HepG2 (cell line): ENCODE measurements around the gene RAB42. TPM values are rescaled to one million over a fixed set of nuclear protein-coding genes. Genes with fewer than 3 reads are reported as not detected.
A peak's percentile ranks its signal among the peaks of the same experiment; 100 is the strongest.

Source experiments
- ATAC-seq: fragments of 200-7000 bp; cut with Tn5 transposase; 3 replicates; pipeline ENCODE4 v1.9.1; 2020; ENCODE audit warnings: mild to moderate bottlenecking, moderate library complexity
- BruUV-seq: library from RNA; stranded (reverse); fragments of 400-500 nt; replicated peaks from 2 replicates; lab custom pipeline; 2021; lab: Mats Ljungman, UMichigan
- CTCF ChIA-PET: fragments of 300-600 bp; formaldehyde crosslinking; extraction: SDS; loops from one replicate; lab custom pipeline; 2021; ENCODE audit warnings: low total read pairs, inconsistent platforms, low intra/inter-chr PET ratio; lab: Yijun Ruan, JAX
- POLR2A ChIA-PET: fragments of 350-600 bp; sonication (Branson Sonifier 250); formaldehyde crosslinking; loops from one replicate; lab custom pipeline; 2020; ENCODE audit warnings: antibody characterized with exemption, inconsistent platforms; lab: Yijun Ruan, JAX
- DNase-seq: peaks from one replicate; pipeline ENCODE4 v3.0.0-alpha.2; 2015; ENCODE audit warnings: low spot score
- FAIRE-seq: peaks from 3 replicates; lab custom pipeline; 2011; peaks lifted over from hg19 to GRCh38; lab: Jason Lieb, UNC
- H2AFZ ChIP-seq: one replicate; pipeline ENCODE4 v1.6.1; 2011; ENCODE audit warnings: low read length, inconsistent platforms
- H3K27ac ChIP-seq: fragments of 300-600 bp; 3 replicates; pipeline ENCODE4 v1.8.0; 2011; ENCODE audit warnings: mixed run types, mild to moderate bottlenecking, mixed read lengths, low read length, inconsistent platforms; ENCODE audit not compliant: insufficient read depth; ENCODE audit errors: extremely low read length
- H3K27me3 ChIP-seq, 2 experiments: fragments of 200-600 bp in 1 of 2; 2 replicates in 1 of 2; 3 replicates in 1 of 2; pipeline versions ENCODE4 v1.6.0 to v1.8.0; 2011; ENCODE audit warnings: low read length in 2 of 2, mild to moderate bottlenecking in 2 of 2, moderate library complexity in 2 of 2, inconsistent platforms in 1 of 2; ENCODE audit not compliant: insufficient read depth in 2 of 2, control insufficient read depth in 1 of 2
- H3K36me3 ChIP-seq, 2 experiments: fragments of 200-600 bp in 1 of 2; replicated peaks in 1 of 2; 2 replicates in 1 of 2; 3 replicates in 1 of 2; pipeline versions ENCODE4 v1.5.1 to v1.8.0; 2011; ENCODE audit warnings: low read length in 2 of 2, inconsistent platforms in 1 of 2; ENCODE audit not compliant: insufficient read depth in 2 of 2, control insufficient read depth in 1 of 2
- H3K4me1 ChIP-seq: 2 replicates; pipeline ENCODE4 v1.5.1; 2012; ENCODE audit warnings: low read length, inconsistent platforms; ENCODE audit not compliant: insufficient read depth
- H3K4me2 ChIP-seq: 2 replicates; pipeline ENCODE4 v1.6.0; 2011; ENCODE audit warnings: low read depth, low read length, inconsistent platforms
- H3K4me3 ChIP-seq, 3 experiments: fragments of 200-600 bp in 1 of 3; sonication (generic), shearing (Covaris generic) in 1 of 3; replicated peaks in 1 of 3; 2 replicates each; pipeline ENCODE4 v1.5.1; 2011 to 2016; ENCODE audit warnings: low read length in 3 of 3, inconsistent platforms in 2 of 3, low read depth in 2 of 3, mild to moderate bottlenecking in 2 of 3, control low read depth in 1 of 3, mixed read lengths in 1 of 3; ENCODE audit not compliant: insufficient read depth in 1 of 3
- H3K79me2 ChIP-seq: one replicate; pipeline ENCODE4 v1.6.1; 2011; ENCODE audit warnings: low read length, inconsistent platforms; ENCODE audit not compliant: insufficient read depth
- H3K9ac ChIP-seq: 2 replicates; pipeline ENCODE4 v1.6.0; 2011; ENCODE audit warnings: mild to moderate bottlenecking, low read depth, low read length, inconsistent platforms; ENCODE audit not compliant: insufficient read depth
- H3K9me3 ChIP-seq: 2 replicates; pipeline ENCODE4 v1.5.1; 2012; ENCODE audit warnings: mild to moderate bottlenecking, low read length
- H4K20me1 ChIP-seq: 2 replicates; pipeline ENCODE4 v1.6.0; 2011; ENCODE audit warnings: inconsistent platforms, mild to moderate bottlenecking, low read length, moderate library complexity; ENCODE audit not compliant: insufficient read depth
- AGO2 ChIP-seq: fragments of 200-400 bp; formaldehyde crosslinking; optimal IDR thresholded peaks from 2 replicates; pipeline ENCODE3; 2017; ENCODE audit warnings: mild to moderate bottlenecking, low read depth, low read length, moderate library complexity
- ISL2 ChIP-seq: sonication (generic); formaldehyde crosslinking; IDR thresholded peaks from 2 replicates; pipeline ENCODE4 v1.5.0; 2020; ENCODE audit warnings: missing genetic modification reagents
- JUNB ChIP-seq: sonication (generic); formaldehyde crosslinking; IDR thresholded peaks from 2 replicates; pipeline ENCODE4 v1.8.0; 2022; ENCODE audit warnings: missing genetic modification reagents, mild to moderate bottlenecking, borderline replicate concordance
- KDM4B ChIP-seq: sonication (generic); formaldehyde crosslinking; IDR thresholded peaks from 2 replicates; pipeline ENCODE4 v1.4.0; 2020; ENCODE audit warnings: missing genetic modification reagents
- LCORL ChIP-seq, 2 experiments: fragments of 450-650 bp in 1 of 2; sonication (generic) in 1 of 2; formaldehyde crosslinking in 1 of 2; IDR thresholded peaks; 2 replicates each; pipeline versions ENCODE4 v1.5.0 to v1.6.1; 2017 to 2020; ENCODE audit warnings: antibody characterized with exemption in 1 of 2, missing genetic modification reagents in 1 of 2
- MED13 ChIP-seq: sonication (generic); formaldehyde crosslinking; IDR thresholded peaks from 2 replicates; pipeline ENCODE4 v1.5.0; 2020; ENCODE audit warnings: missing genetic modification reagents
- POLR2G ChIP-seq: fragments of 200-400 bp; formaldehyde crosslinking; IDR thresholded peaks from 2 replicates; pipeline ENCODE4 v1.6.1; 2018; ENCODE audit warnings: mild to moderate bottlenecking, low read depth, low read length, moderate library complexity
- REL ChIP-seq: sonication (generic); formaldehyde crosslinking; conservative IDR thresholded peaks from 2 replicates; pipeline ENCODE4 v1.8.0; 2022; ENCODE audit warnings: mild to moderate bottlenecking, missing genetic modification reagents, moderate library complexity
- SNAPC2 ChIP-seq: sonication (generic); formaldehyde crosslinking; IDR thresholded peaks from 2 replicates; pipeline ENCODE4 v1.8.1; 2022; ENCODE audit warnings: mild to moderate bottlenecking, missing genetic modification reagents
- SYNCRIP ChIP-seq: fragments of 200-400 bp; formaldehyde crosslinking; IDR thresholded peaks from 2 replicates; pipeline ENCODE4 v1.6.1; 2018; ENCODE audit warnings: mild to moderate bottlenecking, low read depth, low read length; ENCODE audit not compliant: insufficient read depth
- TEAD2 ChIP-seq: sonication (generic); formaldehyde crosslinking; IDR thresholded peaks from 2 replicates; pipeline ENCODE4 v1.9.0; 2021; ENCODE audit warnings: missing genetic modification reagents
- ZC3H13 ChIP-seq: sonication (generic); formaldehyde crosslinking; IDR thresholded peaks from 2 replicates; pipeline ENCODE4 v1.8.1; 2023; ENCODE audit warnings: mild to moderate bottlenecking, missing genetic modification reagents, moderate library complexity
- ZNF672 ChIP-seq: sonication (generic); formaldehyde crosslinking; IDR thresholded peaks from 2 replicates; pipeline ENCODE4 v1.8.1; 2022; ENCODE audit warnings: missing genetic modification reagents
- ZNF776 ChIP-seq: sonication (generic); formaldehyde crosslinking; IDR thresholded peaks from 2 replicates; pipeline ENCODE4 v1.4.0; 2020; ENCODE audit warnings: mild to moderate bottlenecking, missing genetic modification reagents
- WGBS: methylation state at CpG from one replicate; pipeline ENCODE4 v1.1.6; 2017; ENCODE audit warnings: low lambda C conversion rate; 5-methylcytosine and 5-hydroxymethylcytosine counted together
- in situ Hi-C: cut with HindIII; loops from 2 replicates; pipeline ENCODE4 v1.10.0; 2017; ENCODE audit warnings: low pct_unique_long_range_greater_than_20kb; ENCODE audit not compliant: extremely low pct_ligation_motif_present
- intact Hi-C: fragments of 100-400 bp; cut with micrococcal nuclease; formaldehyde crosslinking; loops from one replicate; pipeline ENCODE4 v1.10.0; 2022; ENCODE audit not compliant: unreplicated experiment
- polyA plus RNA-seq, 8 experiments: library from polyadenylated mRNA; depleted of rRNA in 3 of 8; stranded (reverse) in 7 of 8; unstranded in 1 of 8; fragments of >200 nt; fragmentation: Illumina TruSeq in 4 of 8; extraction: Trizol in 4 of 8; gene quantifications; 2 replicates each; pipeline versions ENCODE4 v1.2.1 to v1.2.3, GENCODE V29; 2011 to 2016; ENCODE audit warnings: low read depth in 4 of 8, missing spikeins in 1 of 8, mixed read lengths in 1 of 8; ENCODE audit not compliant: insufficient read depth in 1 of 8
- total RNA-seq, 5 experiments: library from RNA; depleted of rRNA; stranded (reverse); fragments of >200 nt; fragmentation: Illumina TruSeq; extraction: Trizol; gene quantifications; 2 replicates each; pipeline ENCODE4 v1.2.3, GENCODE V29; 2016; ENCODE audit warnings: low read depth in 1 of 5
- TF ChIP-seq, protein P1 (sequence below), 2 experiments: sonication (generic) in 1 of 2; formaldehyde crosslinking in 1 of 2; IDR thresholded peaks; 2 replicates each; pipeline versions ENCODE4 v1.6.1 to v1.9.0; 2014 to 2022; ENCODE audit warnings: antibody characterized with exemption in 1 of 2, borderline replicate concordance in 1 of 2, inconsistent platforms in 1 of 2, low read depth in 1 of 2, missing genetic modification reagents in 1 of 2
- TF ChIP-seq, protein P2 (sequence below): IDR thresholded peaks from 2 replicates; pipeline ENCODE4 v1.6.1; 2016; ENCODE audit warnings: low read depth

The RAB42 gene
- total and polyA plus RNA-seq, 2 of the 13 experiments (the other 11 are each of a cell fraction or from before 2014, with no cell fraction given): 10.4 to 166 TPM

DNA sequence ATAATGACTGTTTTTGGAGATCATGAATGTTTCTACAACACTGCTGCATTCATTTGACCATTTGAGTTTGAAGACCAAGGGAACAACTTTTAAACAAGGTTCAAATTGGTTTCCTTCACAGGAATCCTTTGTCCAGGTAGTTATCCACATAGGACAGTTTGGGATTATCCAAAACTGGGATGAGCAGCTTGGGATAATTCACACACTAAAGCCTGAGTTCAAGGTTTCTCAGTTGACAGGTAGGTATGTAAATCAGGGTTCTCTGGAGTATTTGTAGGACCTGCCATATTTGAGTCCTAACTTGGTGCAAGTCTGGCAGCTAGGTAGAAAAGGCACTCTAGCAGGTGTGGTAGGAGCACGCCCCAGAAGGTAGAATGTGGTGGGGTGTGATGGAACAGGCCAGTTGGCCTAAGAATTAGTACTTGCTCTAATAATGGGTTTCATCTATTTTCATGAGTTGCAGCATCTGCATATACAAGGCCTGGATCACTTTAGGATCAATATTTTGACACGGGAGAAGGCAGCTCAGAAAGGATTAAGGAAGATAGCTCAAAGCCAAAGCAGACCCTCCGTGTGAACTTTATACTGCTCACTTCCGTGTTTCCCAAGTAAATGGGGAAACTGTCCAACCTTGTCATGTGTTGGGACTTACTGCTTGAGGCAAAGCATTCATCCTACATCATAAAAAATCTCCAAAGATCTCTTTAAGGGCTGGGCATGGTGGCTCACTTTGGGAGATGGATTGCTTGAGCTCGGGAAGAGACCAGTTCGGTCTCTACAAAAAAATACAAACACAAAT, 14.1 kb upstream of the RAB42 start:
- Histone ChIP-seq H3K36me3 (peaks cover 13 to 39% of the 10 kb centered on the region in 2 experiments), H3K27ac (no peak overlapping the region), H4K20me1 (peaks cover 45% of the 10 kb centered on the region), H3K4me2 (no peak overlapping the region), H2AFZ (no peak overlapping the region), H3K9ac (no peak overlapping the region), H3K9me3 (no peaks in the 10 kb centered on the region), H3K79me2 (peaks cover 28% of the 10 kb centered on the region), H3K27me3 (peaks cover 0 to 3% of the 10 kb centered on the region in 2 experiments; a peak in 1 of 5 replicates), H3K4me1 (peaks cover 26% of the 10 kb centered on the region), H3K4me3 (no peak overlapping the region)
- DNase-seq (no peak), ATAC-seq (no peak), FAIRE-seq (no peak)
- in situ Hi-C loops (loop anchor here (25.0 kb wide), 1 partner anchor 341 kb away; the partner anchor contains the start of genes ATP5IF1 and DNAJC8), intact Hi-C loops (no loop called here)
- BruUV-seq: no TSS peak
- POLR2A ChIA-PET: interaction anchor here (0.8 to 6.6 kb wide), 8 partner anchors 9 to 70 kb away, joined by 4 to 139 read pairs (median 6); partner anchors contain the start of genes RAB42, RCC1, RNU11 and TRNAU1AP
- WGBS: 82% methylated on average over 6 of the region's 6 CpGs
- CTCF ChIA-PET: no interaction called here
- TF ChIP-seq, protein P1, sequence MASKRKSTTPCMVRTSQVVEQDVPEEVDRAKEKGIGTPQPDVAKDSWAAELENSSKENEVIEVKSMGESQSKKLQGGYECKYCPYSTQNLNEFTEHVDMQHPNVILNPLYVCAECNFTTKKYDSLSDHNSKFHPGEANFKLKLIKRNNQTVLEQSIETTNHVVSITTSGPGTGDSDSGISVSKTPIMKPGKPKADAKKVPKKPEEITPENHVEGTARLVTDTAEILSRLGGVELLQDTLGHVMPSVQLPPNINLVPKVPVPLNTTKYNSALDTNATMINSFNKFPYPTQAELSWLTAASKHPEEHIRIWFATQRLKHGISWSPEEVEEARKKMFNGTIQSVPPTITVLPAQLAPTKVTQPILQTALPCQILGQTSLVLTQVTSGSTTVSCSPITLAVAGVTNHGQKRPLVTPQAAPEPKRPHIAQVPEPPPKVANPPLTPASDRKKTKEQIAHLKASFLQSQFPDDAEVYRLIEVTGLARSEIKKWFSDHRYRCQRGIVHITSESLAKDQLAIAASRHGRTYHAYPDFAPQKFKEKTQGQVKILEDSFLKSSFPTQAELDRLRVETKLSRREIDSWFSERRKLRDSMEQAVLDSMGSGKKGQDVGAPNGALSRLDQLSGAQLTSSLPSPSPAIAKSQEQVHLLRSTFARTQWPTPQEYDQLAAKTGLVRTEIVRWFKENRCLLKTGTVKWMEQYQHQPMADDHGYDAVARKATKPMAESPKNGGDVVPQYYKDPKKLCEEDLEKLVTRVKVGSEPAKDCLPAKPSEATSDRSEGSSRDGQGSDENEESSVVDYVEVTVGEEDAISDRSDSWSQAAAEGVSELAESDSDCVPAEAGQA (IDR thresholded peaks at IDR 0.05; ENCODE audit: low read depth): no peak
- TF ChIP-seq, protein P1 (CRISPR knock-in tag; IDR thresholded peaks at IDR 0.05; ENCODE audit: borderline replicate concordance): no peak
- TF ChIP-seq POLR2G (peak; percentile 62), AGO2 (peak; percentile 66), ZNF672 (CRISPR knock-in tag) (0 out of 2 replicates have a peak, but pooled peaks have one; percentile 42), MED13 (CRISPR knock-in tag) (0 out of 2 replicates have a peak, but pooled peaks have one; percentile 24), LCORL (IDR thresholded peaks at IDR 0.05) (no peak), LCORL (CRISPR knock-in tag; IDR thresholded peaks at IDR 0.05) (no peak), ZNF776 (CRISPR knock-in tag) (no peak), KDM4B (CRISPR knock-in tag) (no peak), REL (CRISPR knock-in tag) (0 out of 2 replicates have a peak, but pooled peaks have one; percentile 49), ISL2 (CRISPR knock-in tag) (no peak), ZC3H13 (CRISPR knock-in tag) (peak; percentile 67; the same call in 1 of the 2 replicates), JUNB (CRISPR knock-in tag) (peak; percentile 43; the same call in 1 of the 2 replicates), SNAPC2 (CRISPR knock-in tag) (no peak), SYNCRIP (no peak), TEAD2 (CRISPR knock-in tag) (no peak)
- TF ChIP-seq, protein P2, sequence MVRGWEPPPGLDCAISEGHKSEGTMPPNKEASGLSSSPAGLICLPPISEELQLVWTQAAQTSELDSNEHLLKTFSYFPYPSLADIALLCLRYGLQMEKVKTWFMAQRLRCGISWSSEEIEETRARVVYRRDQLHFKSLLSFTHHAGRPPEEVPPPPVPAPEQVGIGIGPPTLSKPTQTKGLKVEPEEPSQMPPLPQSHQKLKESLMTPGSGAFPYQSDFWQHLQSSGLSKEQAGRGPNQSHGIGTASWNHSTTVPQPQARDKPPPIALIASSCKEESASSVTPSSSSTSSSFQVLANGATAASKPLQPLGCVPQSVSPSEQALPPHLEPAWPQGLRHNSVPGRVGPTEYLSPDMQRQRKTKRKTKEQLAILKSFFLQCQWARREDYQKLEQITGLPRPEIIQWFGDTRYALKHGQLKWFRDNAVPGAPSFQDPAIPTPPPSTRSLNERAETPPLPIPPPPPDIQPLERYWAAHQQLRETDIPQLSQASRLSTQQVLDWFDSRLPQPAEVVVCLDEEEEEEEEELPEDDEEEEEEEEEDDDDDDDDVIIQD (CRISPR knock-in tag): peak; percentile 37; the same call in 1 of the 2 replicates
